Chondrocyte (in vitro differentiated cells): ENCODE data around the gene CCDC142. TPM values are rescaled to one million over a fixed set of nuclear protein-coding genes. Genes with fewer than 3 reads are reported as not detected.

Experiments
- DNase-seq: peaks from one replicate; pipeline ENCODE4 v3.0.0; 2021; ENCODE audit warnings: mixed read lengths, low spot score
- H3K27ac Mint-ChIP-seq: one replicate; pipeline ENCODE4 v1.8.0; 2021; ENCODE audit warnings: mild to moderate bottlenecking, moderate library complexity, mixed read lengths; ENCODE audit not compliant: unreplicated experiment
- H3K27me3 Mint-ChIP-seq: 2 replicates; pipeline ENCODE4 v1.8.0; 2021; ENCODE audit warnings: low read depth, mixed read lengths
- H3K36me3 Mint-ChIP-seq: 2 replicates; pipeline ENCODE4 v1.8.0; 2021; ENCODE audit warnings: low read depth, mixed read lengths
- H3K4me1 Mint-ChIP-seq: 2 replicates; pipeline ENCODE4 v1.8.0; 2021; ENCODE audit warnings: low read depth, mild to moderate bottlenecking, mixed read lengths
- H3K4me3 Mint-ChIP-seq: one replicate; pipeline ENCODE4 v1.8.0; 2021; ENCODE audit warnings: mild to moderate bottlenecking, moderate library complexity, mixed read lengths; ENCODE audit not compliant: unreplicated experiment
- H3K9me3 Mint-ChIP-seq: 2 replicates; pipeline ENCODE4 v1.8.0; 2021; ENCODE audit warnings: low read depth, mixed read lengths
- total RNA-seq: library from RNA; stranded (reverse); gene quantifications from 3 replicates; pipeline ENCODE4 v1.2.1, GENCODE V29; 2021
- TF ChIP-seq, protein P1 (sequence below): fragments of 200-600 bp; sonication (generic); IDR thresholded peaks from 2 replicates; pipeline ENCODE4 v1.5.0; 2021; ENCODE audit warnings: antibody characterized with exemption, mild to moderate bottlenecking, moderate library complexity

CCDC142 gene
- total RNA-seq, 1 donor from 2014 or later, result 12.7 TPM

DNA sequence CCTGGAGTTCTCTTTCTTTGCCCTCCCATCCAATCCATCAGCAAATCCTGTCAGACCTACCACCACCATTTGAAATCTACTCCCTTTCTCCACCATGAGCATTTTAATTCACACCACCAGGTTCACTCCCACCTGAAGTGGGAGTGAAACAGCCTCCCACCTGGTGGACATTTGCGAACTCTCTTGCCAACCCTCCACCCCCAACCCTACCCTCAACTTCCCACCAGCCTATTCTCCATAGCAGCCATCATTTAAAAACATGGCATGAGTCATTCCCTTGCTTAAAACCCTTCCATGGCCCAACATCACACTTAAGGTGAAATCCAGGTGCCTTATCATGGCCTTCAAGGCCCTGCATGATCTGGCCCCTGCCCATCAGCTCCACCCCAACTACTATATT, 44.5 kb downstream of the CCDC142 start:
- H3K4me1 Mint-ChIP-seq, result peaks cover 43% of the 10 kb centered on the region
- no peak for DNase-seq
- no peak overlapping the region for H3K4me3 Mint-ChIP-seq
- no peaks in the 10 kb centered on the region for H3K36me3 Mint-ChIP-seq
- H3K27me3 Mint-ChIP-seq, result peaks cover 2% of the 10 kb centered on the region
- H3K9me3 Mint-ChIP-seq, result no peaks in the 10 kb centered on the region
- TF ChIP-seq, protein P1, sequence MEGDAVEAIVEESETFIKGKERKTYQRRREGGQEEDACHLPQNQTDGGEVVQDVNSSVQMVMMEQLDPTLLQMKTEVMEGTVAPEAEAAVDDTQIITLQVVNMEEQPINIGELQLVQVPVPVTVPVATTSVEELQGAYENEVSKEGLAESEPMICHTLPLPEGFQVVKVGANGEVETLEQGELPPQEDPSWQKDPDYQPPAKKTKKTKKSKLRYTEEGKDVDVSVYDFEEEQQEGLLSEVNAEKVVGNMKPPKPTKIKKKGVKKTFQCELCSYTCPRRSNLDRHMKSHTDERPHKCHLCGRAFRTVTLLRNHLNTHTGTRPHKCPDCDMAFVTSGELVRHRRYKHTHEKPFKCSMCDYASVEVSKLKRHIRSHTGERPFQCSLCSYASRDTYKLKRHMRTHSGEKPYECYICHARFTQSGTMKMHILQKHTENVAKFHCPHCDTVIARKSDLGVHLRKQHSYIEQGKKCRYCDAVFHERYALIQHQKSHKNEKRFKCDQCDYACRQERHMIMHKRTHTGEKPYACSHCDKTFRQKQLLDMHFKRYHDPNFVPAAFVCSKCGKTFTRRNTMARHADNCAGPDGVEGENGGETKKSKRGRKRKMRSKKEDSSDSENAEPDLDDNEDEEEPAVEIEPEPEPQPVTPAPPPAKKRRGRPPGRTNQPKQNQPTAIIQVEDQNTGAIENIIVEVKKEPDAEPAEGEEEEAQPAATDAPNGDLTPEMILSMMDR, result no peak
- H3K27ac Mint-ChIP-seq, result no peak overlapping the region

DNA sequence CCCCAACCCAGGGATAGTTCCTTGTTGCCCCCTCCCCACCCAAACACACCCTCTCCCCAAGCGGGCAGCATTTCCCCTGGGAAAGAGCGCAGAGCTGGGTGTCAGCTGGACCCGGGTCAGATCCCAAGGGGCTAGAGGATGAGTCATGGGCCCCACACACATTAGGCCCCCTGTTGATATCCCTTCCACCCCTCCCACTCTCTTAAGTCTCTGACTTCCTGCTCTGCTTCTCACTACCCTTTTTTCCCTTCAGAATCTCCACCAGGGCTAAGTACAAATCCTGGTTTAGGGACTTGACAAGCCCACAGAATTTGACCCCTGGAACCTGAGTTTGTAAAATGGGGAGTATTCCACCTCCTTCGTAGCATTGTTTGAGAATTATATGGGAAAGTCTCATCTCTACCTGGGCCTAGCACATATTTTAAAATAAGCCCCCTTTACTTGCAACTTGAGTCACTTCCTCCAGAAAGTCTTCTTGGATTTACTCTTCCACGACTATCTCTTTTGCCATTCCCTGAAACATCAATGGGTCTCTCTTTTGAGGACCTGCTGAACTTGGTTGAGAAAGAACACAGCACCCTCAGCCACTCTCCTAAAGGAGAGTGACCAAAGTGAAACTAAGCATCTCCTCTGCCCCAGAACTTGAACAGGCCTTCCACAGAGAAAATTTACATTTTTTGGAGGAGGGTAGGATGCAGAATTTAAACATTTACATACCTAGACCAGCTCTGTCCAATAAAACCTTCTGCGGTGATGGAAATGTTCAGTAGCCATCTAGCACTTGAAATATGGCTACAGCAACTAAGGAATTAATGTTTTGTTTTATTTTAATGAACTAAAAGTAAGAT, 45.7 kb downstream of the CCDC142 start:
- no peaks in the 10 kb centered on the region for H3K36me3 Mint-ChIP-seq
- TF ChIP-seq, protein P1, result no peak
- DNase-seq, result no peak
- H3K27ac Mint-ChIP-seq, result no peak overlapping the region
- no peak overlapping the region for H3K4me3 Mint-ChIP-seq
- H3K9me3 Mint-ChIP-seq, result no peaks in the 10 kb centered on the region
- H3K27me3 Mint-ChIP-seq, result peaks cover 2% of the 10 kb centered on the region
- H3K4me1 Mint-ChIP-seq, result peaks cover 41% of the 10 kb centered on the region

DNA sequence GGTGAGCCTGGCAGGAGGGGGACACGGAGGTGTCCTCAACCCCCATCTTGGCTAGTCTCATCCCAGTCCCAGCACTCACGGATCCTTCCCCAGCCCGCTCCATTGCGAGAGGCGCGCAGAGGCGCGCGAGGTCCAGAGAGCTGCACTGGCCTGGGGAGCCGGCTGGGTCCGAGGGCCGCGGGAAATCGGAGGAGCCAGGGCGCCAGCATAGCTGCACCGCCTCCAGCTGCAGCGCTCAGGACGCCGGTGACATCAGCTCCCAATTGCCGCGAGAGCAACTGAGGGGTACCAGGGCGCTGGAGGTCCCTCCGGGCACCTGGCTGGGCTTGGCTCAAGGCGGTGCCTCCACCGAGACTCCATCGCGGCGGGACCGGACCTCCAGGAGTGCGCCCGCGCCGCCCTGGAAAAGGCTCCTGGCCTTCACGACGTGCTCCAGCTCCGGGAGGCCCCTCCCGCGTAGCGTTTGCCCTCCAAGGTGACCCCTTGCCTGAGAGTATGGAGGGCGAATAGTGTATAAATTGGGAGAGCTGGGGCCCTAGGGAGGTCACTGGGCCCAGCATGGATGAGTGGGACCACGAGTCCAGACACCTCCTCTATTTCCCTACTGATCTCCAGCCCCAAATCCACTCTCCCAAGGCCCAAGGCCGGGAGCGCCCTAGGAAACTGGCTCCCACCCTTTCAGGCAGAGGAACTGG, 46.5 kb downstream of the CCDC142 start:
- peaks cover 2% of the 10 kb centered on the region for H3K27me3 Mint-ChIP-seq
- H3K4me1 Mint-ChIP-seq, result peaks cover 41% of the 10 kb centered on the region
- no peaks in the 10 kb centered on the region for H3K9me3 Mint-ChIP-seq
- peaks cover 4% of the 10 kb centered on the region for H3K36me3 Mint-ChIP-seq
- TF ChIP-seq, protein P1, result no peak
- no peak for DNase-seq
- H3K4me3 Mint-ChIP-seq, result no peak overlapping the region
- no peak overlapping the region for H3K27ac Mint-ChIP-seq

DNA sequence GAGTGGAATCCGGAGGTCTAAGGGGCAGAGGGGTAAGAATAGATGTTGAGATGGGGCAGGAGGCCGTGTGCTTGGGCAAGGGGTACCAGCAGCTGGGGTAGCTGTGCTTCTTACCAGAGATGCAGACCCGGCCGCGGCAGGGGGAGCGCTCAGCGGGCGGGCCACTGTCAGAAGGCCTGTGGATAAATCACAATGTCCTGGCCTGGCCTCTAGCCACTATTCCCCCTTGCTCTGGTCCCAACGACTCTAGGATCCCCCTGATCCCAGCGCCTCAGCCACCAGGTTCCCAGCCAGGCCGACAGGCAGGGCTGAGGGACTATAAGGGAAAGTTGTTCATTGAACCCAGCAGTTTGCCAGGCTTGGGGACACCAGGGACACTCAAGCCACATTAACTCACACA, 52.3 kb downstream of the CCDC142 start:
- TF ChIP-seq, protein P1, result no peak
- Mint-ChIP-seq H3K36me3 (peaks cover 33% of the 10 kb centered on the region), H3K4me3 (no peak overlapping the region), H3K27ac (no peak overlapping the region), H3K9me3 (no peaks in the 10 kb centered on the region), H3K4me1 (no peaks in the 10 kb centered on the region), H3K27me3 (no peaks in the 10 kb centered on the region)
- no peak for DNase-seq
